Activated CD4-positive, CD25-positive, alpha-beta regulatory T cell treated with anti-CD3 and anti-CD28 coated beads, Interleukin-2, amount 50 U/mL, for 24 hours (primary cell): ENCODE measurements around the gene DOCK4.

Source experiments
- ATAC-seq, 2 donors: fragments of 150-1000 bp; cut with Tn5 transposase; one replicate each; pipeline ENCODE4 v1.10.0; 2021; ENCODE audit warnings: mild to moderate bottlenecking in 1 of 2, moderate library complexity in 1 of 2

DOCK4 gene

GRCh38 chr7:112047421-112047820 lies 158.8 kb downstream of the DOCK4 start:
- ATAC-seq: no peak

GRCh38 chr7:112045222-112045621 lies 161.0 kb downstream of the DOCK4 start:
- no peak for ATAC-seq

DNA sequence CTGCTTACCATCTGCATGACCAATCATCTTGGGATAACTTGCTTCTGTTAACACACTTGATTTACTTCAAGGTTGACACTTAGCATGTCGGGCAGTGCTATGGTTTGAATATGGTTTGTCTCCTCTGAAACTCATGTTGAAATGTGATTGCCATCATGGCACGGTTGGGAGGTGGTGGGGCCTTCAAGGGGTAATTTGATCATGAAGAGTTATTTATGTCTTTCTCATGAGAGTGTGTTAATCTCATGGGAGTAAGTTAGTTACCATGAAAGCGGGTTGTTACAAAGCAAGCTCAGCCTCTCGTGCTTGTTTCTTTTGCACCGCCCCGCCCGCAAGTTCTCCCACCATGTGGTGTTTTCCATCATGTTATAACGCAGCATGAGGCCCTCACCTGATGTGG lies 163.6 kb downstream of the DOCK4 start:
- ATAC-seq: no peak

- ATAC-seq: no peak
Observed at GRCh38 chr7:112038353-112038752, 167.8 kb downstream of the DOCK4 start.

DNA sequence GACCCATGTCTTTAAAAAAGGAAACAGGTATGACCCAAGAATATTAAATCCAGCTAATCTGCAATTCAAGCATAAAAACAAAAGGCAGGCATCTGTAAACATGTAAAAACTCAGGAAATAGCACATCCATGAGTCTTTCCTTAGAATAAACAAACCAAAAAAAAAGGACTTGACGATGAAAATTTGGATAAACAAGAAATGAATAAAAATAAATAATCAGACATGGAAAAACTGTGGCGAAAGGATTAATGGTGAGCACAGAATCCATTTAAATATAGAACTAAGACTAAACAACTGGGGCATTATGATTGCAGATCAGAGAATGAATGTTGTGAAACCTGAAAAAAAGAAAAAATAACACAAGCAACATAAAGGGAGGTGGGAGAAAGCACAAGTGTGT lies 170.1 kb downstream of the DOCK4 start:
- ATAC-seq: no peak

DNA sequence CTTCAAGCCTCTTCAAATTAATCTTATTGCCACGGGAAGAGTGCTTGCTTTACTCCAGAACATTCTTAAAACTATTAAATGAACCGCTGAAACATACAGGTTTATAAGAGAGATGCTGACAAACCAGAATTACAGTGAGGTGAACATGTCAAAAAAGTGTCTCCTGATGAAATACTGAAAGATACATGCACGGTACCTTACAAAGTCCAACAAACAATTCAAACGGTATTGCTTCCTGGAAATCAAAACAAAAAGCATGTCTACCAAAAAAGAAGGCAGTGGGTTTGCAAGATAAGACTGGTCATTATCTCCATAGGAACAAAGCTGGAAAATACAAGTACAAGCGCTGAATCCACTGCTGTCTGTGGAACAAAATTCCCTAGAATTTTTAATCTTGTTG lies 174.5 kb downstream of the DOCK4 start:
- no peak for ATAC-seq

- no peak for ATAC-seq
Observed at GRCh38 chr7:112025556-112025955, 180.6 kb downstream of the DOCK4 start.

DNA sequence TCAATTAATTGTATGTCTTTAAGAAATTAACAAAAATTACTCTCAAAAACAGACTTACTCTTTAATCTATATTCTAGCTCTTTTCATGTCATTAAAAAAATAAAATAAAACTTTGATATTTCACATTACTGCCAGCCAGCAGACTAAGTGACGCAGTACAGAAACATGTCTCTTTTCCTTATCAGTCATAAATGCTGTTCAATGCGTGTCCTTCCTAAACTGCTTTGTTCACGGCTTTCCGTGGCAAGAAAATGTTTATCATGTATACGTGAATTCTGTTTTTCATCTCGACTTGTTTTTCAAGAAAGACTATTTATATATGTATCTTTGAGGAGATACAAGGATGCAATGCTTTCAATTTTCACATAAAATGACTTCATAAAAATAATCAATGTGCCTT lies 182.4 kb downstream of the DOCK4 start:
- no peak for ATAC-seq

GRCh38 chr7:112023282-112023681 lies 182.9 kb downstream of the DOCK4 start:
- no peak for ATAC-seq

DNA sequence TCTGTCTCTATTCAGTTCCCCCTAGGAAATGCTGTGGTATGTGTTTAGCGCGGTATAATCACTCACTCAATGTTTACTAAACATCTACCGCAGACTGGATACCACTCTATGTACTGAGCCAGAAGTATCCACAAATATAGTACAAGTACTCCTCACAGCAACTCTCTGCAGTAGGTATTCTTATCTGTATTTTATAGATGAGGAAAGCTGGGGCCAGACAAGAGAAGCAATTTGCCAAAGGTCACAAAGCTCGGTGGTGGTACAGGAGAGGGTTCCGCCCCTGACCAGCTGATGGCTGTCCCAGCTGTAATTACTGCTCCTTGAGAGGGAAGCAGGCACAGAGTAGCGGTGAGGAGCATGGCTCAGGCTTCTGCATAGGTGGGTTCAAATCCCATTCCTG lies 184.1 kb downstream of the DOCK4 start:
- ATAC-seq: no peak

- no peak for ATAC-seq
Observed at GRCh38 chr7:112021379-112022044, 184.7 kb downstream of the DOCK4 start.

DNA sequence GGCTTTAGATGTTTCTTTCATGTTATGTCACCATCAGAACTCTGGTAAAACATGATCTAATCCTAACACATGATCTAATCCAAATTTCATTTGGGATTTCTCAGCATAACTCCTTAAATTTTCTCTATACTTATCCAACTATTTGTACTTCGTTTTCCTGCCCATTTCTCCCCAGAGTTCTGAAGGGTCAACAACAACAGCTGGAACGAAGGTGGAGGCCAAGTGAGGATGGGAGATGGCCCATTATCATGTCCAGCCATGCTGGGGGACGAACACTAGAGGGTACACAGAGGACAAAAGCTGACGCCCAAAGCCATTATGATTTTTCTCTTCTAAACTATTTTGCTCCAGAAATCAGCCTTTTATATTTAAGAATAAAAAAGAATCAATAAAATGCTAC lies 185.4 kb downstream of the DOCK4 start:
- ATAC-seq: no peak

DNA sequence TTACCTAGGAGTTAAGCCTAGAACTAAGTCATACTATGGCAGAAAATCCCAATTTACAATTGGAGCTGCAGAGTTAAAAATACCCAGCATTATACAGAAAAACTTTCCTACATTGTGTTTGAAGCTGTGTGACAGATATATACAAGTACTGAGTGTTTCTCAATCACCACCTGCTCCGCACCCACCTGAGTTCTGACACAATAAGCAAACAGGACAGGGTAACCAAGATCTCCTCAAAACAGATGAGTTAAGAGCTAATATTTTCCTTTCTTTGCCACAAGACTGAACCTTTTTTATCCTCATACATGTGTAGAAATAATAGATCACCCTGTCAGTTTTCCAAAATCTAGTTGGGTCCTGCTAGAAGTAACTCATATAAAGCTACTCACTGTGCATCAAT lies 186.3 kb downstream of the DOCK4 start:
- ATAC-seq: no peak

DNA sequence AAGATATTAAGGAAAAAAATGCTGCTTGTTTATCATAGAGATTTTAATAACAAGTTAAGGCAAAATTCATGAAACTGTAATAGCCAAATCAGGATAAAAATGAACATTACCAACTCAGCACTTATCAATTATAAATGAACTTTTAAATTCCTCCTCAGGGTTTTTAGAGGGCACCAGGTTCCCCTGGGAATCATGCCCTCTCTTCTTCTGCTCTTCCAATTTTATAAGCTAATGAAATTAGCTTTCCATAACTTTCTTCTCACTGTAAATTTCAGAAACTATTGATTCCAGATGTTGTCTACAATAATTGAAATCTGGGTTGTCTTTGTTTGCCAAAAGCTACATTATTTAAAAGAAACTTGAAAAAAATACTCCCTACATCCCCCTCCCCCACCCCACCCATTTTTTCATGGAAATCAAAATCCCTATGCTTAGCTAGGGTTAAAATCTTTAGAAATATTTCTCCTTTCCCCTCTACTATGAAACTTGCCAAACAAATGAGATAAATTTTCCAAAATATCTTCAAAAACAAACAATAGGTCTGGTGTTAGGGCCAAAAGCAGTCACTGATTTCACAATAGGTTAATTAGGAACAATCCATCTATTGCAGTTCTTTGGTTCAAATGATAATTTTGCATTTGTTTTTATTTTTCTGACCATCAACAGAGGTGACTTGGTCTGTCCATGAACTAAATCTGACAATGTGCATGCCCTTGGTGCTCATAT lies 187.7 kb downstream of the DOCK4 start:
- no peak for ATAC-seq

GRCh38 chr7:112015146-112015545 lies 191.1 kb downstream of the DOCK4 start:
- no peak for ATAC-seq

DNA sequence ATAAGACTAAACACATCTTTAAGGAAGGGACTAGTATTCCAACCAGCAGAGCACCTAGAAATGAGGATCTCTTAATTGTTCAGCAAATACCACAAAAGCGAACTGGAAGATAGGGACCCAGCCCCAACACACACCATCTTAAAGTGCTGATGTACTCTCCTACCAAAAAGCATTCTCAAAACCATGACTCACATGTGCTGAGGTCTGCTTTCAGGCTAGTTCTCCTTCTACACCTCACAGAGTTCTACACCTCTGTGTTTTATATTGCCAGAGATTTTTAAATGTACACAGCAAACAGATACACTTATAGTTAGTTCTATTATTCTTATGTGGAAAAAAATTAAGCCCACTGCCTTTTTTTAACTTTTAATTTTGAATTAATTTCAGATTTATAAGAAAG lies 191.9 kb downstream of the DOCK4 start:
- ATAC-seq: no peak

DNA sequence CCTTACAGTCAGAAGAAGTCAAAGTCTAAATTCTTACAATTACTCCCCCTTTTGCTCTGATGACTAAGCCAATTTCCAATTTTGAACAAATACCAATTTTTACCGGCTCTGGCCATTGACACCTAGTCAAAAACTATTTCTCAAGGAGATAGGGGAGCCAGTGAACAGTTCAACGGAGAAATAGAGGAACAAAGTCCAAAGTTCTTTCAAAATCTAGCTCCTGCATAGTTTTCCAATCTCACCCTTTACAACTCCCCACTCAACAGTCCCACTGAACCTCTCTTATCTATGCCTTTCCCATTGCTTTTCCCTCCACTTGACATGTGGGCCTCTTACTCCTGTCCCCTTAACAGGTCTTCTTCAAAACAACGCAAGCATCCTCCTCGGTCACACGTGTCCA lies 192.9 kb downstream of the DOCK4 start:
- no peak for ATAC-seq

DNA sequence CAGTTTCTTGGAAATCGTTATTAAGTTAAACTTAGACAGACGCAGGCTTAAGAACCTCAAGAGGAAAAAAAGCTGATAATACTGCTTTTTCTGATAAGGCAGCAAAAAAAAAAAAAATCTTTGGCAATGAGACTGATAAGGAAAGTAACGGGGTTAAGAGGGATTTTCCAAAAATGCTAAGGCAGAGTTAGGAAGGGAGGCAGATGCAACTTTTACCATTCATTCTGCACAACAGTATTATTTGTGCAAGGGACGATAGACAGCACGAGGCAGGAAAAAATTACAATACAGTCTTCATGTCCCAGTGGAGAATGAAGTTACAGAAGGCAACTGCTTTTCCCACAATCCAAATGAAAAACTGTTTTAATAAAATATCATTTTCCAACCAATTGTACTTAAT lies 194.0 kb downstream of the DOCK4 start:
- no peak for ATAC-seq

DNA sequence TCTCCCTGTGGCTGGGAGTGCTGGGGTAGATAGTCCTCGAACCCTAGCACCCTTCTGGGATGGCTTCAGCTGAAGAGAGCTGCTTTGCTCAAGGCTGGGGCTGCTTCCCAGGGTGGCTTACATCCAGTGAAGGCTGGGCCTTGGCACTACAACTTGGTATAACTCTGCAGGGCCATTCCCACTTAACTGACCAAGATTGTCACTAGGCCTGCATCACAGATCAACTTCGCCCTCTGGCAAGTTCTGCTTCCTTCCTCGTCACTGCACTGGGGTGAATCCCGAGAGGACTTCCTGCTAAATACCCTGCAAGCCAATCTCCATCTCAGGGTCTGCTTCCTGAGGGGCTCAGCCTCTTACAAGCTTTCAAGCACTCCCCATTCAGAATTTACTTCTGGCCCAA lies 195.2 kb downstream of the DOCK4 start:
- ATAC-seq: no peak

- ATAC-seq: no peak
Observed at GRCh38 chr7:112010109-112010508, 196.1 kb downstream of the DOCK4 start.

DNA sequence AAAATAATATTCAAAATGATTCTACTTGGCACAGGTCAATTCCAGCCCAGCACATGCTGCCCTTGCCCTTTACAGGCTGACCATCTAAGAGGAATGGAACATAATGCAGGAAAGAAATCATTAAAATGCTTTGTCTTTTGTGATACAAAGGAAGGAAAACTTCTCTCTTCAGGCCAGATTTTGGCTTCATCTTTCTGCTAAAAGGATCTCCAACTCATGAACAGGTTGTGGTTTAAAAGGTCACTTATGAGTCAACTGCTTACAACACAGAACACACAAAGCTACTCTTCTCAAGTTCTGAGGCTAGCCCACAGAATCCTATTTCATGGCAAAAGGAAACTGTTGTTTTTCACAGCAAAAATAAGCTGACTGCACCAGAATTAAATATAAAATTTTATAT lies 197.1 kb downstream of the DOCK4 start:
- ATAC-seq: no peak

- no peak for ATAC-seq
Observed at GRCh38 chr7:112007185-112007584, 199.0 kb downstream of the DOCK4 start.

GRCh38 chr7:112006071-112006470 lies 200.1 kb downstream of the DOCK4 start:
- no peak for ATAC-seq

DNA sequence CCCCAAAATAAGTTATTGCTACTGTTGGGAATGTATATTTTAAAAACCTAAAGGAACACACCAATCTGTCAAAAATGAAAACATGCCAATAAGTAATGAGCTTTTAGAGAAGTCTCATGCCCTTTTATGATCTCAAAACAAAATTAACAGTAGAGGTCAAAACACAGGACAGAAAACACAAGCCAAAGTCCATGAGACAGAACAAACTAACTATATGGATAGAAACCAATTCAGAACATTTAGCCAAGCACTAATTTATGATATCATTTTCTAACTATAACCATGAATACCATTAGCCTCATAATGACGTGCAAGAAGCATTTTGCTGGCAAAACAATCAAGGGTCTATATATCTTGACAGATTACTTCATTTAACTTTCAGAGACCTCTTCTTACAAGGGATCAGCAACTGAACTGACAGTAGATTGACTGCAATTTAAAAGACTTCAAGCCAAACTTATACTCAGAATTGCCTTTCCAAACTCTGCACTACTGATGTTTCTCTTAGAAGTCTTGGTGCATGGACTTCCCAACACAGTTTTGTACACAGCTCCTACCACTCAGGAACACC lies 200.9 kb downstream of the DOCK4 start:
- no peak for ATAC-seq
